Skeletal muscle tissue (tissue), 4 donors: Measurements from ENCODE around the gene SAP30L. TPM values are rescaled to one million over a fixed set of nuclear protein-coding genes. Genes with fewer than 3 reads are reported as not detected.

Source experiments
- H3K27ac ChIP-seq: one replicate; pipeline ENCODE4 v1.7.0; 2013; ENCODE audit warnings: mild to moderate bottlenecking, low read depth, low read length, inconsistent platforms
- H3K27me3 ChIP-seq, 3 donors: one replicate each; pipeline ENCODE4 v1.7.0; 2013; ENCODE audit warnings: low read length in 3 of 3; ENCODE audit not compliant: control insufficient read depth in 3 of 3, insufficient read depth in 3 of 3
- H3K36me3 ChIP-seq, 3 donors: one replicate each; pipeline ENCODE4 v1.7.0; 2013; ENCODE audit warnings: low read length in 3 of 3; ENCODE audit not compliant: control insufficient read depth in 3 of 3, insufficient read depth in 3 of 3
- H3K4me1 ChIP-seq, 3 donors: one replicate each; pipeline ENCODE4 v1.7.0; 2013; ENCODE audit warnings: low read length in 3 of 3, mild to moderate bottlenecking in 3 of 3; ENCODE audit not compliant: control insufficient read depth in 3 of 3, insufficient read depth in 3 of 3
- H3K4me3 ChIP-seq, 3 donors: one replicate each; pipeline ENCODE4 v1.7.0; 2013; ENCODE audit warnings: low read length in 3 of 3
- H3K9ac ChIP-seq, 3 donors: one replicate each; pipeline ENCODE4 v1.7.0; 2013; ENCODE audit warnings: low read length in 3 of 3, mild to moderate bottlenecking in 3 of 3, moderate library complexity in 2 of 3, low read depth in 1 of 3
- H3K9me3 ChIP-seq, 3 donors: one replicate each; pipeline ENCODE4 v1.7.0; 2013; ENCODE audit warnings: low read length in 3 of 3; ENCODE audit not compliant: control insufficient read depth in 3 of 3
- total RNA-seq: library from RNA; depleted of rRNA; stranded (reverse); fragments of >200 nt; gene quantifications from one replicate; pipeline ENCODE4 v1.2.3, GENCODE V29; 2014
- donor health status: Osteomylitis.

Gene SAP30L
- total RNA-seq, 1 donor from 2014 or later: 13.0 TPM

- Histone ChIP-seq H3K4me1 (no peaks in the 10 kb centered on the region), H3K9ac (no peak overlapping the region), H3K27ac (no peak overlapping the region), H3K4me3 (no peak overlapping the region), H3K27me3 (no peaks in the 10 kb centered on the region), H3K9me3 (no peaks in the 10 kb centered on the region), H3K36me3 (peaks cover 10 to 40% (median 24%) of the 10 kb centered on the region in 3 donors)
Observed at GRCh38 chr5:154415114-154415513, 30.7 kb upstream of the SAP30L start.

GRCh38 chr5:154418344-154418820 lies 27.4 kb upstream of the SAP30L start:
- H3K4me1 ChIP-seq: no peaks in the 10 kb centered on the region
- H3K27me3 ChIP-seq: no peaks in the 10 kb centered on the region
- H3K36me3 ChIP-seq: peaks cover 8 to 21% (median 17%) of the 10 kb centered on the region in 3 donors
- H3K9me3 ChIP-seq: peaks cover 0 to 2% (median 0%) of the 10 kb centered on the region in 3 donors
- no peak overlapping the region for H3K4me3 ChIP-seq
- no peak overlapping the region for H3K9ac ChIP-seq
- H3K27ac ChIP-seq: no peak overlapping the region

- Histone ChIP-seq H3K9me3 (peaks cover 0 to 2% (median 0%) of the 10 kb centered on the region in 3 donors), H3K36me3 (peaks cover 8 to 20% (median 17%) of the 10 kb centered on the region in 3 donors), H3K27me3 (no peaks in the 10 kb centered on the region), H3K27ac (no peak overlapping the region), H3K4me1 (no peaks in the 10 kb centered on the region), H3K9ac (no peak overlapping the region), H3K4me3 (no peak overlapping the region)
Observed at GRCh38 chr5:154419236-154419635, 26.6 kb upstream of the SAP30L start.

GRCh38 chr5:154421868-154422267 lies 23.9 kb upstream of the SAP30L start:
- peaks cover 2 to 15% (median 12%) of the 10 kb centered on the region in 3 donors for H3K36me3 ChIP-seq
- H3K9me3 ChIP-seq: peaks cover 0 to 2% (median 0%) of the 10 kb centered on the region in 3 donors
- H3K27ac ChIP-seq: no peak overlapping the region
- H3K27me3 ChIP-seq: no peaks in the 10 kb centered on the region
- H3K4me3 ChIP-seq: no peak overlapping the region
- H3K4me1 ChIP-seq: no peaks in the 10 kb centered on the region
- no peak overlapping the region for H3K9ac ChIP-seq

- H3K36me3 ChIP-seq: peaks cover 2 to 11% (median 10%) of the 10 kb centered on the region in 3 donors
- H3K9me3 ChIP-seq: peaks cover 0 to 2% (median 0%) of the 10 kb centered on the region in 3 donors
- H3K27ac ChIP-seq: no peak overlapping the region
- H3K4me3 ChIP-seq: no peak overlapping the region
- no peaks in the 10 kb centered on the region for H3K4me1 ChIP-seq
- no peak overlapping the region for H3K9ac ChIP-seq
- H3K27me3 ChIP-seq: no peaks in the 10 kb centered on the region
Observed at GRCh38 chr5:154422298-154422697, 23.5 kb upstream of the SAP30L start.

- Histone ChIP-seq H3K9me3 (no peaks in the 10 kb centered on the region), H3K27ac (no peak overlapping the region), H3K9ac (no peak overlapping the region), H3K27me3 (no peaks in the 10 kb centered on the region), H3K36me3 (no peaks in the 10 kb centered on the region), H3K4me1 (no peaks in the 10 kb centered on the region), H3K4me3 (no peak overlapping the region)
Observed at GRCh38 chr5:154428208-154428607, 17.6 kb upstream of the SAP30L start.

GRCh38 chr5:154429341-154429740 lies 16.5 kb upstream of the SAP30L start:
- H3K9ac ChIP-seq: no peak overlapping the region
- H3K27me3 ChIP-seq: no peaks in the 10 kb centered on the region
- H3K4me1 ChIP-seq: no peaks in the 10 kb centered on the region
- no peaks in the 10 kb centered on the region for H3K36me3 ChIP-seq
- H3K27ac ChIP-seq: no peak overlapping the region
- H3K4me3 ChIP-seq: no peak overlapping the region
- no peaks in the 10 kb centered on the region for H3K9me3 ChIP-seq

GRCh38 chr5:154430466-154430865 lies 15.3 kb upstream of the SAP30L start:
- no peak overlapping the region for H3K4me3 ChIP-seq
- H3K9me3 ChIP-seq: no peaks in the 10 kb centered on the region
- no peak overlapping the region for H3K27ac ChIP-seq
- no peak overlapping the region for H3K9ac ChIP-seq
- no peaks in the 10 kb centered on the region for H3K27me3 ChIP-seq
- no peaks in the 10 kb centered on the region for H3K36me3 ChIP-seq
- H3K4me1 ChIP-seq: no peaks in the 10 kb centered on the region

- peaks cover 0 to 6% (median 0%) of the 10 kb centered on the region in 3 donors for H3K36me3 ChIP-seq
- H3K4me1 ChIP-seq: no peaks in the 10 kb centered on the region
- no peaks in the 10 kb centered on the region for H3K9me3 ChIP-seq
- no peak overlapping the region for H3K27ac ChIP-seq
- H3K4me3 ChIP-seq: no peak overlapping the region
- H3K9ac ChIP-seq: no peak overlapping the region
- H3K27me3 ChIP-seq: no peaks in the 10 kb centered on the region
Observed at GRCh38 chr5:154430961-154431630, 14.7 kb upstream of the SAP30L start.

- H3K36me3 ChIP-seq: peaks cover 6 to 13% (median 13%) of the 10 kb centered on the region in 3 donors
- H3K9me3 ChIP-seq: no peaks in the 10 kb centered on the region
- H3K4me1 ChIP-seq: no peaks in the 10 kb centered on the region
- H3K27ac ChIP-seq: no peak overlapping the region
- H3K27me3 ChIP-seq: no peaks in the 10 kb centered on the region
- H3K9ac ChIP-seq: no peak overlapping the region
- no peak overlapping the region for H3K4me3 ChIP-seq
Observed at GRCh38 chr5:154435226-154435625, 10.6 kb upstream of the SAP30L start.
